NOMO-1 (cell line): ENCODE measurements around the gene RPUSD1.

ENCODE experiments used
- DNase-seq, 2 experiments: peaks; one replicate each; lab custom pipeline; 2025; ENCODE audit not compliant: unreplicated experiment in 2 of 2; lab: John Stamatoyannopoulos, UW

The RPUSD1 gene

GRCh38 chr16:799948-800833 is 12.0 kb upstream of the RPUSD1 start, which contains the start of gene GNG13:
Gene GNG13 (minus strand): TSS chr16:800734. CDS start chr16:799077, 1,657 bp downstream.
- DNase-seq = no peak

GRCh38 chr16:799111-799947 is 11.1 kb upstream of the RPUSD1 start:
- no peak for DNase-seq

GRCh38 chr16:798666-799065 is 10.5 kb upstream of the RPUSD1 start:
- DNase-seq = no peak

- no peak for DNase-seq
These were observed 9.5 kb upstream of the RPUSD1 start for GRCh38 chr16:797686-798085.

GRCh38 chr16:797120-797420 is 8.9 kb upstream of the RPUSD1 start:
- no peak for DNase-seq

- DNase-seq = no peak
These were observed 8.3 kb upstream of the RPUSD1 start for GRCh38 chr16:796296-797119.

- DNase-seq = no peak
These were observed 7.5 kb upstream of the RPUSD1 start for GRCh38 chr16:795580-796229.

GRCh38 chr16:794853-795466 is 6.8 kb upstream of the RPUSD1 start:
- no peak for DNase-seq

- no peak for DNase-seq
These were observed 6.1 kb upstream of the RPUSD1 start for GRCh38 chr16:794091-794822.

- no peak for DNase-seq
These were observed 5.2 kb upstream of the RPUSD1 start for GRCh38 chr16:793414-793813.

GRCh38 chr16:792221-792995 is 4.2 kb upstream of the RPUSD1 start:
- DNase-seq = no peak

- no peak for DNase-seq
These were observed 3.0 kb upstream of the RPUSD1 start for GRCh38 chr16:791131-791530.

- DNase-seq = no peak
These were observed 1.9 kb upstream of the RPUSD1 start for GRCh38 chr16:790086-790485.

GRCh38 chr16:789191-789850 is 1.1 kb upstream of the RPUSD1 start:
- DNase-seq = no peak

- DNase-seq = peak; percentile 84 to 92
These were observed 382 bp upstream of the RPUSD1 start, which contains the start of gene CHTF18 for GRCh38 chr16:788399-789126. Gene CHTF18 (plus strand): TSS chr16:788620. CDS start chr16:788685, 65 bp downstream.

GRCh38 chr16:787321-787966 is 737 bp downstream of the RPUSD1 start:
- no peak for DNase-seq
